MCF 10A (cell line): ENCODE measurements around the gene UBC. TPM values are rescaled to one million over a fixed set of nuclear protein-coding genes. Genes with fewer than 3 reads are reported as not detected.

ENCODE experiments used
- BruUV-seq: library from RNA; stranded (reverse); fragments of 400-500 nt; replicated peaks from 2 replicates; lab custom pipeline; 2021; lab: Mats Ljungman, UMichigan
- CTCF ChIA-PET: fragments of 300-600 bp; sonication (Branson Sonifier 250); formaldehyde crosslinking; extraction: SDS; loops from one replicate; lab custom pipeline; 2021; ENCODE audit warnings: antibody characterized with exemption, inconsistent platforms; lab: Yijun Ruan, JAX
- POLR2A ChIA-PET: fragments of 300-600, 350-650 bp; sonication (Branson Sonifier 250); formaldehyde crosslinking; extraction: SDS; loops from one replicate; lab custom pipeline; 2020; ENCODE audit warnings: antibody characterized with exemption, inconsistent platforms; lab: Yijun Ruan, JAX
- DNase-seq: peaks from one replicate; pipeline ENCODE4 v3.0.0-alpha.2; 2018; ENCODE audit not compliant: unreplicated experiment
- H3K27ac Mint-ChIP-seq: one replicate; pipeline ENCODE4 v1.8.0; 2022; ENCODE audit warnings: mild to moderate bottlenecking, low read depth, mixed read lengths; ENCODE audit not compliant: unreplicated experiment
- H3K27me3 Mint-ChIP-seq: one replicate; pipeline ENCODE4 v1.8.0; 2022; ENCODE audit warnings: mixed read lengths; ENCODE audit not compliant: insufficient read depth, unreplicated experiment
- H3K36me3 Mint-ChIP-seq: one replicate; pipeline ENCODE4 v1.8.0; 2022; ENCODE audit warnings: mild to moderate bottlenecking, moderate library complexity, mixed read lengths; ENCODE audit not compliant: insufficient read depth, unreplicated experiment
- H3K4me1 Mint-ChIP-seq: one replicate; pipeline ENCODE4 v1.8.0; 2022; ENCODE audit warnings: mixed read lengths; ENCODE audit not compliant: insufficient read depth, unreplicated experiment
- H3K4me3 Mint-ChIP-seq: one replicate; pipeline ENCODE4 v1.8.0; 2022; ENCODE audit warnings: mild to moderate bottlenecking, moderate library complexity, mixed read lengths; ENCODE audit not compliant: unreplicated experiment
- H3K9me3 Mint-ChIP-seq: one replicate; pipeline ENCODE4 v1.8.0; 2022; ENCODE audit warnings: mixed read lengths; ENCODE audit not compliant: unreplicated experiment
- intact Hi-C: fragments of 100-400 bp; cut with micrococcal nuclease; formaldehyde crosslinking; loops from 2 replicates; pipeline ENCODE4 v1.14.1; 2022
- total RNA-seq: library from RNA; stranded (reverse); gene quantifications from 2 replicates; pipeline ENCODE4 v1.2.3, GENCODE V29; 2022
- TF ChIP-seq, protein P1 (sequence below): fragments of 200-600 bp; IDR thresholded peaks from one replicate; pipeline ENCODE4 v1.8.0; 2022; ENCODE audit warnings: antibody characterized with exemption, mild to moderate bottlenecking; ENCODE audit not compliant: unreplicated experiment

Gene UBC
- total RNA-seq, 1 experiment from 2014 or later, result 1,485 TPM

DNA sequence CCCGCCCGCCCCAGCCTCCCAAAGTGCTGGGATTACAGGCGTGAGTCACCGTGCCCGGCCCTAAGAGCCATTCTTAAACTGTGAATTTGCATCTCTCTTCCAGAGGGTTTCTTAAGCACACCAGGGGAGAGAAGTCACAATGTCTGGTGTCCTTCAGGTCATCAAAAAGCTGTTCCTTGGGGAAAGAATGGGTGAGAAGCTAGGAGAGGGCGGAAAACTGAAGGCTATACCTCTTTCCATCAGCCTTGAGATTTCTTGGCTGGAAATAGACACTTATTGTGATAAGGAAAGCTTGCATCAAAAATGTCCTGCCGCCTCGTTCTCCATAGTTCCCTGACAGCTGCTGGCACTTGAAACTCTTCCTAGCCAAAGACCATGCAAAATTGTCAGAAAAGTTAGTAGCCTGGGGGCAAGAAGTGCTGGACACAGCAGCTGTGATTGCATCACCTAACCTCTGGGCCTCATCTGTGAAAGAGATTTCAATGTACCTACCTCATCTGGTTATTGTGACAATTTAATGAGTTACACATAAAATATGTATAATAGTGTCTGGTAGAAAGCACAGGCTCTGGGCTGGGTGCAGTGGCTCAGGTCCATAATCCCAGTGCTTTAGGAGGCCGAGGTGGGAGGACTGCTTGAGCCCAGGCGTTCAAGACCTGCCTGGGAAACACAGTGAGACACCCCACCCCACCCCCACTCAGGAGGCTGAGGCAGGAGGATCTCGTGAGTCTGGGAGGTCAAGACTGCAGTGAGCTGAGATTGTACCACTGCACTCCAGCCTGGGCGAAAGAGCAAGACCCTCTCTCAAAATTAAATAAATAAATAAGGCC is 9.7 kb upstream of the UBC start:
- Mint-ChIP-seq H3K36me3 (peaks cover 32% of the 10 kb centered on the region), H3K9me3 (no peaks in the 10 kb centered on the region), H3K4me1 (peaks cover 64% of the 10 kb centered on the region), H3K27me3 (no peaks in the 10 kb centered on the region), H3K27ac (peak overlapping the region; percentile 75), H3K4me3 (peak overlapping the region; percentile 58)
- TF ChIP-seq, protein P1, sequence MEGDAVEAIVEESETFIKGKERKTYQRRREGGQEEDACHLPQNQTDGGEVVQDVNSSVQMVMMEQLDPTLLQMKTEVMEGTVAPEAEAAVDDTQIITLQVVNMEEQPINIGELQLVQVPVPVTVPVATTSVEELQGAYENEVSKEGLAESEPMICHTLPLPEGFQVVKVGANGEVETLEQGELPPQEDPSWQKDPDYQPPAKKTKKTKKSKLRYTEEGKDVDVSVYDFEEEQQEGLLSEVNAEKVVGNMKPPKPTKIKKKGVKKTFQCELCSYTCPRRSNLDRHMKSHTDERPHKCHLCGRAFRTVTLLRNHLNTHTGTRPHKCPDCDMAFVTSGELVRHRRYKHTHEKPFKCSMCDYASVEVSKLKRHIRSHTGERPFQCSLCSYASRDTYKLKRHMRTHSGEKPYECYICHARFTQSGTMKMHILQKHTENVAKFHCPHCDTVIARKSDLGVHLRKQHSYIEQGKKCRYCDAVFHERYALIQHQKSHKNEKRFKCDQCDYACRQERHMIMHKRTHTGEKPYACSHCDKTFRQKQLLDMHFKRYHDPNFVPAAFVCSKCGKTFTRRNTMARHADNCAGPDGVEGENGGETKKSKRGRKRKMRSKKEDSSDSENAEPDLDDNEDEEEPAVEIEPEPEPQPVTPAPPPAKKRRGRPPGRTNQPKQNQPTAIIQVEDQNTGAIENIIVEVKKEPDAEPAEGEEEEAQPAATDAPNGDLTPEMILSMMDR, result no peak
- intact Hi-C loops, result no loop called here
- peak; percentile 92 for DNase-seq
- POLR2A ChIA-PET, result interaction anchor here (0.8 to 31.0 kb wide), 4 partner anchors 4 to 405 kb away, joined by 3 to 2121 read pairs (median 1062); partner anchors contain the start of gene UBC
- BruUV-seq, result TSS peak; percentile 39
- CTCF ChIA-PET, result interaction anchor here (1.0 to 12.3 kb wide), 4 partner anchors 10 to 18 kb away, joined by 3 to 170 read pairs (median 9); partner anchors contain the start of gene UBC

DNA sequence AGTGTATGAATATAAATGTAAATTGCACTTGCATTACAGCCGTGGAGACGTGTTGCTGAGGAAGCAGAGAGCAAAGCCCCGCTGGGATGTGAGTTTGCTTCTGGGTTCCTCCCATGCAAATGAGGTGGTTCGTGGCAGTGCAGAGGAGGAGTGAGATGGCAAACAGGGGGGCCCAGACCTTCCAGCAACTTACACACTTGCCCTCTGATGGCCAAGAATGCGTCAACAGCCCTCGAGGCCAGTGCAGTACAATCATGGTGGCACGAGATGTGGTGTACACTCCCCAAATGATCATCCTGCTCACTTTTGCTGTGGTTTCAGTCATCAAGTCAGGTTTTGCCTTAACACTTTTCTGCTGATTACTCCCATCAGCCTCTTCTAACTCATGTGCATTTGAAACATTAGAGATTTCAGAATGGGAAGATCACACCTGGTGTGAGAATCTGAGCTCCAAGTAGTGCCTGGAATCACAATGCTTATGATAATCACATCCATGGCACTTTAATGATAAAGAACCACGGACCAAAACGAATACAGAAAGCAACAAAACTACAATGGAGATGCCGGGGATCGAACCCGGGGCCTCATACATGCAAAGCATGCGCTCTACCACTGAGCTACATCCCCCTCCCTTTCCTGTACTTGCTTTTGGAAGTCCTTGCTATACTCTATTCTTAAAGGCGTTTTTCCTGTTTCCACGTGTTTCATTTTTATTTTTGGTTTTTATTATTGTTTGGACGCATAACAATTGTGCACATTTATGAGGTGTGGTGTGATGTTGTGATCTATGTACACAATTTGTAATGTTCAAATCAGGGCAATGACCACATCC is 7.0 kb upstream of the UBC start:
- ChIA-PET POLR2A (interaction anchor here (21.4 to 31.0 kb wide), 2 partner anchors 6 to 7 kb away, joined by 2121 read pairs; partner anchors contain the start of gene UBC), CTCF (interaction anchor here (0.7 to 12.3 kb wide), 3 partner anchors 15 to 341 kb away, joined by 3 to 170 read pairs (median 11); no protein-coding TSS in a partner anchor)
- Mint-ChIP-seq H3K9me3 (no peaks in the 10 kb centered on the region), H3K4me3 (peak overlapping the region; percentile 50), H3K27me3 (no peaks in the 10 kb centered on the region), H3K4me1 (peaks cover 58% of the 10 kb centered on the region), H3K27ac (peak overlapping the region; percentile 100), H3K36me3 (peaks cover 24% of the 10 kb centered on the region)
- TF ChIP-seq, protein P1, result no peak
- intact Hi-C loops, result no loop called here
- BruUV-seq, result no TSS peak
- peak; percentile 72 for DNase-seq

- intact Hi-C loops, result no loop called here
- BruUV-seq, result no TSS peak
- Mint-ChIP-seq H3K4me3 (peak overlapping the region; percentile 95), H3K27me3 (no peaks in the 10 kb centered on the region), H3K36me3 (peaks cover 24% of the 10 kb centered on the region), H3K27ac (peak overlapping the region; percentile 100), H3K4me1 (peaks cover 60% of the 10 kb centered on the region), H3K9me3 (no peaks in the 10 kb centered on the region)
- no peak for DNase-seq
- ChIA-PET CTCF (interaction anchor here (0.7 to 12.3 kb wide), 5 partner anchors 8 to 340 kb away, joined by 3 to 170 read pairs (median 5); no protein-coding TSS in a partner anchor), POLR2A (interaction anchor here (0.5 to 31.0 kb wide), 4 partner anchors 6 to 1485 kb away, joined by 5 to 2121 read pairs (median 1076); partner anchors contain the start of genes BRI3BP and UBC)
- TF ChIP-seq, protein P1, result no peak
These were observed 6.0 kb upstream of the UBC start for GRCh38 chr12:124920353-124920935.
